Activated CD4-positive, alpha-beta T cell treated with anti-CD3 and anti-CD28 coated beads for 24 hours (primary cell): ENCODE measurements around the gene SORL1.
A peak's percentile ranks its signal among the peaks of the same experiment; 100 is the strongest.

ENCODE experiments used
- DNase-seq, 2 donors: peaks; one replicate each; pipeline ENCODE4 v3.0.0-alpha.2; 2020; ENCODE audit warnings: low read depth in 2 of 2

The SORL1 gene

DNA sequence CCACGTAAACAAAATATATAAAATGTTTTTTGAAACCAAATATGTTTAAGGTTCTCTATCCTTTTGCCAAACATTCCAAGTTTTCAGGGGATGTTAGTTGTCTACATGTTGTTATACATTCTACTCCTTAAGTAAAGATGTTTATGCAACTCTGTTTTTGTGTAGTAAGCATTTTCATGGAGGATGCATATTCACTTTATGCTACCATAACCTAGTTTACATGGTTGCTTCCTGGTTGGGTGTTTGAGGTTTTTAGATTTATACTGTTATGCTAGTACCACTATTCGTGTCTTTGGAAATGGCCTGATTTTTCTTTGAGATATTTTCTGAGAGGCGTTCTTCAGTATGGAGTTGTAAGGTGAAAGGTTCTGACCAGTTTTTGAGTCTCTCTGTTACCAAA is 131.7 kb downstream of the SORL1 start:
- DNase-seq: no peak

DNA sequence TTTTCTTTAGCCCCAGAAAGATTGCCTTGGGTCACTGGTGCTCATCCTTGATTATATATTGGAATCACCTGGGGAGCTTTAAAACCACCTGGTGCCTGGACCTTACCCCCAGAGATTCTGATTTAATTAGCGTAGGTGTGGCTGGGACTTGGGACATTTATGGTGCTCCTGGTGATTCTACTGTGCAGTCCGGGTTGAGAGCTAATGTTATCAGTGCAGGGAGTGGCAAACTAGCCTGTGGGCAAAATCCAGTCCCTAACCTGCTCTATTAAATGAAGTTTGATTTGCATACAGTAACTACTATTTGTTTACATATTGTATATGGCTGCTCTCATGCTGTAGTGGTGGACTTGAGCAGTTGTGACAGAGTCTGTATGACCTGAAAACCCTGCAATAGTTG is 134.6 kb downstream of the SORL1 start:
- DNase-seq: no peak

DNA sequence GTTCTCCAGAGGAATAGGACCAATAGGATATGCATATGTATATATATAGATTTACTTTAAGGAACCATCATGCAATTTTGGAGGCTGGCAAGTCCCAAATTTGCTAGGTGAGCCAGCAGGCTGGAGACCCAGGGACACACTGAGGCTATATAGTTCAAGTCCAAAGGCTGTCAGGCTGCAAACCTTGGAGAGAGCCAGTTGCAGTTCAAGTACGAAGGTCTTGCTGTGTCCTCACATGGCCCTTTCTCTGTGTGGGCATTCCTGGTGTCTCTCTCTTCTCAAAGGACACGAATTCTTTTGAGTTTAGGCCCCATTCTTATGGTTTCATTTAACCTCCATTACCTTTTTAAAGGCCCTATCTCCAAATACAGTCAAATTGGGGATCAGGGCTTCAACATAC is 135.1 kb downstream of the SORL1 start:
- DNase-seq: no peak

DNA sequence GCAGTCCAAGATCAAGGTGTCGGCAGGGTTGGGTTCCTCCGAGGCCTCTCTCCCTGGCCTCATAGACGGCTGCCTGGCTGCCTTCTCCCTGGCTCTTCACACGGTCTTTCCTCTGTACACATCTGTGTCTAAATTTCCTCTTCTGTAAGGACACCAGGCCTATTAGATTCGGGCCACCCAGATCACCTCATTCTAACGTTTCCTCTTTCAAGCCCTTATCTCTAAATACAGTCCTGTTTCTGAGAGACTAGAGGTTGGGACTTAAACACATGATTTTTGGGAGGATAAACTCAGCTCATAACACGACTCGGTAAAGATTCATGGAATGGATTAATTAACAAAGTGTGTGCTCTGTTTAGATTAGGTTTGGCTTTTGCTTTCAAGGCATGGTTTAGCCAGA is 136.6 kb downstream of the SORL1 start:
- DNase-seq: no peak

DNA sequence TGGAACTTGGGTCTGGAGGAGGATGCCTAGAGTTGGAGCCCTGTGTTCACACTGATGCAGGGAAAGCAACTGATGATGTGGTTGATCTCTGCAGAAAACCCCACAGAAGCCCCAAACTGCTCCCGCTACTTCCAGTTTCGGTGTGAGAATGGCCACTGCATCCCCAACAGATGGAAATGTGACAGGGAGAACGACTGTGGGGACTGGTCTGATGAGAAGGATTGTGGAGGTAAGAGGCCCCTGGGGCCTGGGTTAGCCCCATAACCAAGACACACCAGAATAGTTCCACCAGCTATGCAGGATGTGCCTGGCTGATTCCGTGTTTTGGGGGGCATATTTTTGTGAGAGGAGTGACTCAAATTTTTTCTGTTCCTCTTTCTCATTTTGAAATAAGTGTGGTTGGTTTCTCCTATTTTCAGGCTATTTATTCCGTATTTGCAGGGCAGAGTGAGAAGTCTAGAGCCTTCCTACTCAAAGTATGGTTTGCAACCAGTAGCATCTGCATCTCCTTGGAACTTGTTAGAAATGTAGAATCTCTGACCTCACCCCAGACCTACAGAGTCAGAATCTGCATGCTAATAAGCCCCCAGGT is 137.9 kb downstream of the SORL1 start:
- DNase-seq: no peak

DNA sequence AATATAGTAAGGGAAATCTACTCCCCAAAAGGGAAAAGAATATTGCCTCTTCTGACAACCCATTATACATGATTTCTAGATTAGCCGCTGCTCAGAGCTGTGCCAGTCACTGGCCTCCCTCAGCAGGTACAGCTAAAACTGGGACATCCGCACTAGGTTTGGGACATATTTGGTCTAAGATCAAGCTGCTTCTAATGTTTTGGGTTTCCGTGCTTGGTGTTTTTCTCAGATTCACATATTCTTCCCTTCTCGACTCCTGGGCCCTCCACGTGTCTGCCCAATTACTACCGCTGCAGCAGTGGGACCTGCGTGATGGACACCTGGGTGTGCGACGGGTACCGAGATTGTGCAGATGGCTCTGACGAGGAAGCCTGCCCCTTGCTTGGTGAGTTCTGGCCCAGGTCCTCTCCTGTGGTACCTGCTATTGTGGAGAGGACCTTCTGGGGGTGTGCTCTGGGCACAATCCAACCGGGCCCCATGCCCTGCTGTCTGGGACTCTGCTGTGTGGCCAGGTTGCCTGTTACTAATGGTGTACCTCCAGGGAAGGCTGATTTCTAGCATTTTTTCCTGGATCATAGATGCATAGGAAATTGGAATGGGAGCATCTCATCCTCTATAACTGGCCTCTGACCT is 138.8 kb downstream of the SORL1 start:
- DNase-seq: no peak

DNA sequence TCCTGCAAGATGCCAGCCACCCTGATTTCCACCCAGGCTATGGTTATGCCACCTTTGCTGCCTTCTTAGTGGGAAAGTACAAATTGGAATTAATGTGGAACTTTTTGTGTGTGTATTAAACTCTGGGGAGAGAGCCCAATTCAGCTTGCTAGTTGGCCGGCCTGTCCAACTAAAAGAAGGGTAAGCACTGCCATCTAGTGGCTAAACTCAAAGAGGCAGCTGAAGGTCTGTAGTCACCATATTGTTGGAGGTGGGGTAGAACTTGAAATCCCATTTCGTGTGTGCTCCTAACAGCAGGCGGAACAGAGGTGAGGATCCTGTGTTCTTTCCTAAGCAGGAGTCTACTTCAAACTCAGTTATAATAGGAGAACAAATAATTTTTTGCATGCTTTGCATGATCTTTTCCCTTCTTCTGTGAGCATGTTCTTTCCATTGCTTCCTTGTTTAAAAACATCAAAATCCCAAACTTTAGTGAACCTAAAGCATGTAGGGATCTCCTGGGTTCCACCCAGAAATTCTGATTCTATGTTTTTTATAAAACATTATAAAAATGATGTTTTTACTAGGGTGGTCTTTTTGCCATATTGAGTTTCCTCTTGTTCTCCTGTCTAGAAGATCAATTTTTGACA is 139.4 kb downstream of the SORL1 start:
- DNase-seq: peak; percentile 47 to 72

DNA sequence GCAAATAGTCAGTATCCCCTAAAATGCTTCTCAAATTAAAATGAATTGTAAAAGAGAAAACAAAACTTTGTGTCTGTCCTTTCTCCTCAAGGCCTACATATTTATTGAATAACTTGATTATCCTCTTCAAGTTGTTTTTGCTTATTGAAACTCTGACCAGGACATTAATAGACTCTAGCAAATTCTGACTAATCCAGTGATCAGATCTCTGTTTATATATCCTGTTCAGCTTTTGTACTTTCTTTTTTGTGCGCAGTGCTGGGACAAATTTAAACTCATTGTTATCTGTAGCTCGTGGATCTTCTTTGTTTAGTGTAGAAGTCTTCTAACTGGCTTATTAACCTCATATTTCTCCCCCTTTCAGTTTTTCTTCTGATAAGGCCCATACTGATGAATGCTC is 140.6 kb downstream of the SORL1 start:
- no peak for DNase-seq

DNA sequence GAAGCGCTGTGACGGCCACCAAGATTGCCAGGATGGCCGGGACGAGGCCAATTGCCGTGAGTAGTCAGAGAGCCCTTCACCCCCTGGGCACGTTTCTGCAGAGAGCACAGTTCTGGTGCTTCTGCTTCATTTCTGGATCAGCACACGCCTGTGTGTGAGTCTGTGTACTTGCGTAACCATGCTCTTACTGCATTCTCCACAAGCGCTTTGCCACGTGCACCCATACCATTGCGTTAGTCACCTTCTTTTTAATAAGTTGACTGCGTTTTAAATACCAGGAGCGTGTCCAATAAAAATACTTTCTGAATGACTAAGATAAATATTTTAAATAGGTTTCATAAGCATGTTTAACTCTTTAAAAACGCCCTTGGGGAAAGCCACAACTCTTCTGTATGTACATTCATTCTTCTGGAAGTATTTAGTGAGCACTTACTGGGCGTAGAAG is 143.6 kb downstream of the SORL1 start:
- no peak for DNase-seq

DNA sequence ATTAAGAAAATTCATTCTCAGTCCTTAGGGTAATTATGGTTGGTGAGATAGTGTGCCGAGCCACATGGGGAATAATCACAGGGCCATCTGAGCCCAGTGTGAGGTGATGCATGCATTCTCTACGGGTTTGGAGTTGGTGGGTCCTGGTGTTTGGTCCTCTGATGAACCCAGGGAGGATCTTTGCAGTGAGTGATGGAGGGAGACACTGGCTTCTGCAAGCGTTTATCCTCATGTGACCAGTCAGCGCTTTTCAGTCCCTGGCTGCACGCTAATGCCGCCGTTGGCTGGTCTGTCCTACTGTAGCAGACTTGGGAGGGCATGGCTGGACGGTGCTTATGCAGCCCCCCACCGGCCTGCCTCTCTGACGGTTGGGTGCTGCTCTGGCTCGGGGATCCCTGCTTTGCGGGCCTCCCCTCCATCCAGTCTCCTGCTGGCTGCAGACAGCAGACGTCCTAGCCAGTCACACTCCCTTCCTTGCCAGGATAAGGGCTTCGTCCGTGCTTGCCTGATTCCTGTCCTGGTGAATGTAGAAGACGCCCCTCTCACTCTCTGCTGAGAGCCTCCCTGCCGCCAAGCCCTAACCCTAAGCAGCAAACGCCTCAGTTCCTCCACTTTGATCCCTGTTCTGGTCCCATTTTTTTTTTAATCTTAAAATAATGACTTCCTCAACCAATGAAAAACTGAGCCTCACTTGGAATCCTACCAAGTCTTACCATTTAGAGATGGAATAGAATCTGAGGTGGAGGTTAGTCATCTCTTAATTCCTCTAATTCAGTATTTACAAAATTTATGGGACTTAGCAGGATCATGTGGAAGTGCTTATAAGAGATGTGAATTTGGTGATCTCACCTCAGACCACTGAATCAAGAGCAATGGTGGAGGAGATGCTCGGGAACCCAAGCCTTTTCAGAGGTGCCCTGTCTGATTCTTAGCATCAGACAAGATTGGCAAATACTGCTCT is 144.4 kb downstream of the SORL1 start:
- DNase-seq: no peak

DNA sequence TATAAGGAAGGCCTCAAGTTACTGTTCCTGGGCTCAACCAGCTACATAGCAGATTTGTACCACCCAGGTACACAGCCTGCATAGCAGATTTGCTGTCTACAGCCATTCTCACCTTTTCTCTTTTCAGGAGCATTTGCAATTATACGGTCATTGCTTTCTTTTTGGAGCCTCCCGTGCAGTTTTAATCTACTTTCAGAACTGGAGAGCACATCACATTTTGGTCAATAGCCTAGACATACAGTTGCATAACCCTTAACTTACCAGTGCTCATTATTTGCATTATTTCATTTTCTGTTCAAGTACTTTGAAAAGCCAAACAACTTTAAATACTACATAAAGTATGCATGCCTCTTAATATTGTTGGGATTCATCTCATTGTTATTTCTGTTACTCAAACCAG is 151.2 kb downstream of the SORL1 start:
- DNase-seq: no peak

DNA sequence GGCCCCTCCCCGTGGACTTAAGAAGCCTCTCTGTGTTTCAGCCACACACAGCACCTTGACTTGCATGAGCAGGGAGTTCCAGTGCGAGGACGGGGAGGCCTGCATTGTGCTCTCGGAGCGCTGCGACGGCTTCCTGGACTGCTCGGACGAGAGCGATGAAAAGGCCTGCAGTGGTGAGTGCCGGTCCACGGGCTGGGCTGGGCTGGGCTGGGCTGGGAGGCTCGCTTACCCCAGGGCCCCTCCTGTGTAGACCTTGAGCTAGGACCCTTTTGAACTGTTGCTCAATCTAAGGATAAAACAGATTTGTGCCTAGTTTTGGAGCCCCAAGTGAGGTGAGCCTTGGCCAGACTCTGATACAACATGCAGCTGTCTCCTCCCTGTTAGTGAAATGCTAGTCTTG is 152.0 kb downstream of the SORL1 start:
- DNase-seq: no peak

DNA sequence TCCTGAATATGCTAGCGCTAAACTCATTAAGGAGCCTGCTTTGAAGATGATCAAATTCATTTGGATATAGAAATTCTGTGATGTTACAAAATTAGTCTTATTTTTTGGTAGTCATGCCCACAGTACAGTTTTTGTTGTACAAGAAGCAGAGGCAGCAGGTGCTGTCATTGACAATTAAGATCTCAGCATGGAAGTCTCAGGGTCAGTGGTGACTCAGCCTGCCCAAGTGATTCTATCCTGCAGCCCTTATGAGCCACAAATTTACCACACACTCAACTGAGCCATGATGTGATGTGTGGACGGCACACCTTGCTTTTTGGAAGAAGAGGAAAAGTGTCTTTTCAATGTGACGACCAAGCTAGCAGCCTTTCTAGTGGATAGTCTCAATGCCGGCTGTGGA is 154.2 kb downstream of the SORL1 start:
- no peak for DNase-seq

DNA sequence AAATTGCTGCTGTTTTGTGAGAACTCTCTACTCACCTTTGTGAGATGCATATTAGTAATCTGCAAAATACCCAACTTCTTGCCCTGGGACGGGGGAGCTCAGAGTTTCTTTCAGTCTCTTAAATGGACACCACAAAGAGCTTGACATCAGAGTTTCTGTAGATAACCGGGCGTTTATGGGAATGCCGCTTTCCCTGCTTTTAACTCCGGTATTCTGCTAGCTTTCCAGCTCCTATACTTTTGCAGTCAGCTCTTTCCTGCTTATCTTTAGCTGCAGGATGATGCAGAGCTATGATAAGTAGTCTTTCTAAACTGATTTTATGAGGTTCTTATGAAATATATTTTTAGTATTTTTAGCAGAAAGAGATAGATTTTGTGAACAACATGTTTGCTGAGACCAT is 155.2 kb downstream of the SORL1 start:
- no peak for DNase-seq

DNA sequence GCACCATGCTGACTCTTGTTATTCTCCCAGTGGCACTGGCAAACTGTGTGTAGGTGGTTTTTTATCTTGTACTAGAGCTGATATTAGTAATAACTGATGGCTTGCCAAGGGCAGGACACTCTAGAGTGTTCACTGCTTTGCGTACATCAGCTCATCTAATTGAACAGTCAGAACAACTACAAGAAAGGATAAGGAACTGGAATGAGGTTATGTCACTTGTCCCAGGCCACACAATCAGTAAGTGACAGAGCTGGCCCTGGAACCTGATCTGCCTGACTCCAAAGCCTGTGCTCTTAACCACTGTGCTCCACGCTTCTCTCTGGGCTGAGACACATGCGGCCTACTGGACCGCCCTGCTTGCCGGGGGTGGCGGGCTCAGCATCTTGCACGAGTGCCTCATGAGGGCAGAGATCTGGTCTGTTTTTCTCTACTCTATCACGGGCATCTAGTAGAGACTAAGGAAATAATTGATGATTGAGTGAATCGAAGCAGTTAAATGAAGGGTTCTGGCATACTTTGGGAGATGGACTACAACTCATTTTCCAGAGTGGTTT is 156.5 kb downstream of the SORL1 start:
- no peak for DNase-seq

DNA sequence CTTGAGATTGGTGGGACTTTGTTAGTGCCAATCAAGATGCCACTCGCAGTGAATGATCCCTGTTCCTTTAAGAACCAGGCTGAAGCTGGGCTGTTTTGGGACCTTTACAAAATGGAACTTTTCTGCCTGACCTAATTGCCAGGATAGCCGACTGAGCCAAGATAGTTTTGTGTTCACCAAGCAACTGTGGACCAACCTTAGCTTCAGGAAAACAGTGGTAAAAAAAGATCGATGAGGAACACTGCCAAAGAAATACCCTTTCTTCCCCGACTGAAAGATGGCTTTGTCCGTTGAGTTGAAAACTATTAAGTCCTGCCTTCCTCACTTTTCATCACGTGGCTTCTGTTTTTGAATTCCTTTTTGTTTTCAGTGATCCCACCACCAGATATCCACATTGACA is 158.6 kb downstream of the SORL1 start:
- DNase-seq: no peak

DNA sequence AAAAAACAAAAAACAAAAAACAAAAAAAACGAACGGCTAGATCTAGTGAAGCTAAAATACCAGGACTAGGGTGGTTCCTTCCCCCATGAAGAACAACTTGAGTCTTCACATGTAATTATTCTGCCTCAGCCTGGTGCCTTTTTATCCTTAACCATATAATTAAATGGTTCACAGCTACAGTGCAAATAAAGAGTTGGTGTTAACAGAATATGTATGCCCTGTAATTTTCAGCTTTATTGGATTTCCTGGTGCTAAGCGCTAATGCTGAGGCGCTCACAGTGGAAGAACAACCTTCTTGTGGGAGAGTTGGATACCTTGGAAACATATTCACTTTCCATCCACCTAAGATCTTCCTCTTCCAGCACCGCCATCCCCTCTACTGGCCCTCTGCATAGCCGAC is 159.1 kb downstream of the SORL1 start:
- no peak for DNase-seq

DNA sequence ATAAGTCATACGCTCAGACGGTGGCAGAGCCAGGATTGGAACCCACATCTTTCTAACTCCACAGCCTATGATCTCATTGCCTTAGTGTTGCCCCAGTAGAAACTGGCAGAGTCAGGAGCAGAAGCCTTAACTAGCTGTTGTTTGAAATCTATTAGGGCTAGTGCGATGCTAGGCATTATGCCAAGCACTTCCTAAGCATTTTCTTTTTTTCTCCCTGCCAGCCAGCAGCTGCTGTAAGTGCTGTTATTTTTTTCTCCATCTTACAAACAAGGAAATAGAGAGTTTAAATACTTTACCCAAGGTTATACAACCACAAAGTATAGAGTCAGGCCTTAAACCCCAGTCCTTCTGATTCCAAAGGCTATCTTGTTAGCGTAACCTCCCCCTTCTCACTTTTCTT is 161.6 kb downstream of the SORL1 start:
- DNase-seq: no peak

DNA sequence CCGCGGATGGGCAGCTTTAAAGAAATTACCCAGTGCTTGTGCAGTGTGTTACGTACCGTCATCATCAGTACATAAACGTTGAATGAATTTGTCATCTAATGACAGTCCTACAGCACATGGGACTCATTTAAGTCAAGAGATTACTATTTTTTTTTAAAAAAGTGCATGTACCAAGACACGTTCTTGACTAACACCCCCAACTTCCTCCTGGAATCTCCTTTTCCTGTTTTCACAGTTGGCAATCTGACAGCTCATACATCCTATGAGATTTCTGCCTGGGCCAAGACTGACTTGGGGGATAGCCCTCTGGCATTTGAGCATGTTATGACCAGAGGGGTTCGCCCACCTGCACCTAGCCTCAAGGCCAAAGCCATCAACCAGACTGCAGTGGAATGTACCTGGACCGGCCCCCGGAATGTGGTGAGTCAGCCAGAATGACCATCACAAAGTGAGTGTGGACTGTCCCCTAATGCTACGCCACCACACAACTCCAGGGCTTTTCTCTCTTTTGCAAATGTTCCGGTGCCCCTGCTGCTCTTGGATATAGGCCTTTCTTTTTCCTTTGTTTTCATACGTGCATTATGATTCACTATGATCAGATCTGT is 162.6 kb downstream of the SORL1 start:
- DNase-seq: no peak

DNA sequence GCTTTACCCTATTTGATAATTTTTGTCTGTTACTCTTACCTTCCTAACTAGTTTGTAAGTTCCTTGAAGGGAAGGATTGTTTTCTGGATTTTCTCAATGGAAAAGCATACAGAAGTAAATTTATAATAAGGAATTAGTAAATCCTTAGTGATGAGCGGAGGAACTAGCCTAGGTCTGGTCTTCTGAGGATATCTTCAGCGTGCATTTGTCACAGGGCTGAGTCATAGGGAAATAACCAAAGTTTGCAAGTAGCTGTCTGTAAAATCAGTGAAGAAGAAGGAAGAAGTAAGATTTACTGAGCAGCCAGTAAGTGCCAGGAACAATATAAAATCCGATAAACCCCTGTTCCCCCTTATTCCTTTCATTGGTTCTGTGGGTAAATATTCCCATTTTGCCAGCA is 163.4 kb downstream of the SORL1 start:
- DNase-seq: no peak

DNA sequence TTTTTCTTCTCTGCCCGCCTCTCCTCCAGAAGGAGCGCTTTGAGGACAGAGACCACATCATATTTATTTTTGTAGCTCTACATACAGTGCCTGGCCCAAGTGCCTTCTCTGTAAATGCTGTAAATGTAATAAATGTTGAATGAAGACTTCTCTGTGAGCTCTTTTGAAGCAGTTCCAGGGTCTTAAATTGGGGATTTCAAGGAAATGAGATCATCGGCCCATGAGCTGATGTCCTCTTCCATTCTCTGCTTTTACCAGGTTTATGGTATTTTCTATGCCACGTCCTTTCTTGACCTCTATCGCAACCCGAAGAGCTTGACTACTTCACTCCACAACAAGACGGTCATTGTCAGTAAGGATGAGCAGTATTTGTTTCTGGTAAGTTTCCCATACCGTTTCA is 166.4 kb downstream of the SORL1 start:
- DNase-seq: no peak
